Fibroblast of upper back skin (primary cell): Measurements from ENCODE around the gene ATXN7L1.
"Not testable (repeated sequence)": the region's sequence is repeated elsewhere in the genome, so short reads cannot be mapped to it uniquely, and the experiment has no call there.

Source experiments
- DNase-seq: peaks from one replicate; pipeline ENCODE4 v3.0.0-alpha.2; 2013

Gene ATXN7L1

GRCh38 chr7:105600720-105601550, 275.5 kb downstream of the ATXN7L1 start:
- no peak for DNase-seq

GRCh38 chr7:105599551-105599950, 276.8 kb downstream of the ATXN7L1 start:
- DNase-seq, result no peak

- not testable (repeated sequence) for DNase-seq
These were observed 277.3 kb downstream of the ATXN7L1 start for GRCh38 chr7:105599080-105599479.

- no peak for DNase-seq
These were observed 279.5 kb downstream of the ATXN7L1 start for GRCh38 chr7:105596866-105597265.

- DNase-seq, result no peak
These were observed 282.4 kb downstream of the ATXN7L1 start for GRCh38 chr7:105594034-105594433.

GRCh38 chr7:105591522-105591921, 284.9 kb downstream of the ATXN7L1 start:
- no peak for DNase-seq

GRCh38 chr7:105590793-105591192, 285.6 kb downstream of the ATXN7L1 start:
- DNase-seq, result no peak

GRCh38 chr7:105589356-105590077, 286.9 kb downstream of the ATXN7L1 start:
- DNase-seq, result peak; percentile 77

GRCh38 chr7:105587909-105588635, 288.3 kb downstream of the ATXN7L1 start:
- DNase-seq, result peak; percentile 54

GRCh38 chr7:105585850-105586500, 290.4 kb downstream of the ATXN7L1 start:
- DNase-seq, result no peak

GRCh38 chr7:105584165-105584564, 292.2 kb downstream of the ATXN7L1 start:
- no peak for DNase-seq

- DNase-seq, result no peak
These were observed 293.3 kb downstream of the ATXN7L1 start for GRCh38 chr7:105583061-105583460.

GRCh38 chr7:105581066-105581811, 295.2 kb downstream of the ATXN7L1 start, which contains the start of gene EFCAB10:
Gene EFCAB10 (minus strand): TSS chr7:105581493. CDS start chr7:105581463, 30 bp downstream.
- DNase-seq, result peak; percentile 47

GRCh38 chr7:105580022-105580740, 296.2 kb downstream of the ATXN7L1 start:
- DNase-seq, result peak; percentile 14

- no peak for DNase-seq
These were observed 297.9 kb downstream of the ATXN7L1 start for GRCh38 chr7:105578496-105578895.

GRCh38 chr7:105577251-105577650, 299.1 kb downstream of the ATXN7L1 start:
- DNase-seq, result no peak

- no peak for DNase-seq
These were observed 304.5 kb downstream of the ATXN7L1 start for GRCh38 chr7:105571891-105572290.

- no peak for DNase-seq
These were observed 308.6 kb downstream of the ATXN7L1 start for GRCh38 chr7:105567821-105568220.

GRCh38 chr7:105567024-105567423, 309.4 kb downstream of the ATXN7L1 start:
- no peak for DNase-seq

- DNase-seq, result no peak
These were observed 311.2 kb downstream of the ATXN7L1 start for GRCh38 chr7:105565190-105565589.

GRCh38 chr7:105559926-105560325, 316.5 kb downstream of the ATXN7L1 start:
- DNase-seq, result no peak
